Dermis blood vessel endothelial cell (primary cell): ENCODE measurements around the gene PPP1R14C. TPM values are rescaled to one million over a fixed set of nuclear protein-coding genes. Genes with fewer than 3 reads are reported as not detected.
"Not testable (repeated sequence)": the region's sequence is repeated elsewhere in the genome, so short reads cannot be mapped to it uniquely, and the experiment has no call there.

Source experiments
- DNase-seq: peaks from one replicate; pipeline ENCODE4 v3.0.0; 2010
- total RNA-seq: library from RNA; depleted of rRNA; stranded (reverse); fragments of >200 nt; gene quantifications from 2 replicates; pipeline ENCODE4 v1.2.3, GENCODE V29; 2014

Gene PPP1R14C
- total RNA-seq, 1 donor from 2014 or later, result not detected

DNA sequence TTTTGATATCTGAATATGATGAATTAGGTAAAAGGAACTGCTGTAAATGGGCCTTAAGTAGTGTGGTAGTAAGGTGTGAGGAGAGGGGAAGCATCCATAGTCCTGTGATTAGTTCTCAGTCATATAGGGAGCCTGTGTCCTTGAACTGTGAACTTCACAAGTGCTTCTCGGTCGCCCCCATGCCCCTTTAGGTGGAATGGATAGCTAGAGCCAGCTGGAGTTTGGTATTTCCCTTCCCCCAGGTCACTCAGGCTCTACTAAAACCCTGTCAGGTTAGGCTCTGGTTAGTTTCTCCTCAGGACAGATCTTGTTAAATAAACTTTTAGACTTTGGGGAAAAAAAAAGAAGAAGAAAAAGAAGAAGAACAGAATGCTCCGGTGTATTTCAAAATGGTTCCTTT, 82.0 kb downstream of the PPP1R14C start:
- no peak for DNase-seq

- DNase-seq, result no peak
Measured at GRCh38 chr6:150227281-150227680, 84.4 kb downstream of the PPP1R14C start.

DNA sequence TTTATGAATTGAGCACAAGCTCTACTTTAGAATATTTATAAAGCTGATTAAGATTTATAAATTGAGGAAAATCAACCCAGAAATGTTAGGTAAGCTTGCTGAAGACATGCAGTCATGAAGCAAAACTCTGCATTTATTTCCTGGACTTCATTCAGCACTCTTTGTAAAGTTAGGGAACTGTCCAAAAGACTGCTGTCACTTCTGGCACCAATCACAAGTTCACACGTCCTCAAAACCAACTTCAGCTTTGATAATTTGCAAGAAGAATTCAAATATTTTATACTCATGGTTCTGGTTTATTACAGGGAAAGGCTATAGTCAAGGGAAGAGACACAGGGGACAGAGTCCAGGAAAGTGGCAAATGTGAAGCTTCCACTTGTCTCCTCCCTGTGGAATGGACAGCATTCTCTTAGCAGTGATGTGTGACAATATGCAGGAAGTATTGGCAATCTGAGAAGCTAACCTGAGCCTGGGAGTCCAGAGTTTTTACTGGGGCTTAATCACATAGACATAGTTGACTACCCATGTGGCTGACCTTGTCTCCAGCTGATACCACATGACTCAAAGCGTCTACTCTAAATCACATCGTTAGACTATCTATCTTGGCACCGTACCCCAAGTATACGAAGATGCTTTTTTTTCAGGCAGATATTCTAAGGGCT, 85.4 kb downstream of the PPP1R14C start:
- no peak for DNase-seq

GRCh38 chr6:150229436-150230163, 86.8 kb downstream of the PPP1R14C start:
- no peak for DNase-seq

DNA sequence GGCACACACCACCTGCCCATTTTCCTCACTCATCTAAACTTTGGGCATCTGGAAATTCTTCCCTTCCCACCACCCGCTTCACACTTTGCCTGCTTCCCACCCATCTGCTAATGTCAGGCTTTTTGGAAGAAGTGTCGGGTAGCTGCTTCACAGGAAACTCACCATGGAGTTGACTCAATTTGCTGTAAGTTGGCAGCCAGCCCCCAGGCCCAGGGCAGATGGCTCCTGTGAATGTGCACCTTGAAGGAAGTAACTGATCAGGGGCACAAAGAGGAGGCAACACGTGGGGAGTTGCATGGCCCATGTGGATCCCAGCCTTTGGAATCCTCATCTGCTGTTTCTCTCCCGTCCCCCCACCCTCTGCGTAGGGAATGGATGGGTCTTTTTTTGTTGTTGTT, 87.3 kb downstream of the PPP1R14C start:
- DNase-seq, result no peak

GRCh38 chr6:150230832-150231524, 88.1 kb downstream of the PPP1R14C start:
- DNase-seq, result no peak

DNA sequence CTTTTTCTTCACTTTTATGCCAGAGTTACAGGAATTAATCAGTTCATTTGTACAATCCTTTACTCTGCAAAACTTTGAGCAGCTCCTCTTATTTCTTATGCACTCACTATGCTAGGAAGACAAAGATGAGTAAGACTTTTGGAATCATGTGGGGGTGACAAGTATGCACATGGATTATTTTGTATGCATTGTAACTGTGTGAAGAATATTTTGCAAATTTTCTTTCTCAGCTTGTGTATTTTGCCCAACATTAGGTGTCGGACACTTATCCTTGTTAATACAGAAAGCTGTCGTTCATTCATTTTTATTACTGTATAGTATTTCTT, 88.6 kb downstream of the PPP1R14C start:
- DNase-seq, result no peak

- no peak for DNase-seq
Measured at GRCh38 chr6:150233843-150234269, 91.0 kb downstream of the PPP1R14C start.

- no peak for DNase-seq
Measured at GRCh38 chr6:150235218-150235617, 92.4 kb downstream of the PPP1R14C start.

GRCh38 chr6:150236114-150236513, 93.3 kb downstream of the PPP1R14C start:
- DNase-seq, result no peak

DNA sequence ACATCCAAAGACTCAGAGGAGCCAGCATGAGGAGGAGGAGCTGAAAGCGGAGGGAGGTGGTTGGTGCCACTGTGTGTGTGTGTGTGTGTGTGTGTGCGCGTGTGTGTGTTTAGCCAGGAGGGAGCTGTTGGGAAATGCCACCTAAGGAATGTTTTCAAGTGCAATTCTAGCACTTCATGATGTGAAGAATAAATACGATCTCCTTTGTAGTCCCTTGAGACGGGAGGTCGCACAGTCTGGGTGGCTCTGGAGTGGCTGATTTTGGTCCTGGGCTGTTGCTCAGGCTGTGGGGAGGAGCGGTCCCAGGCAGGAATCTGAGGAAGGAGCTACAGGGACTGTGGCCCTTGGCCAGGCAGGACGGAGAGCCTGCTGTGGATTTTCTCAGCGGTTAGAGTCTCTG, 93.7 kb downstream of the PPP1R14C start:
- DNase-seq, result no peak

DNA sequence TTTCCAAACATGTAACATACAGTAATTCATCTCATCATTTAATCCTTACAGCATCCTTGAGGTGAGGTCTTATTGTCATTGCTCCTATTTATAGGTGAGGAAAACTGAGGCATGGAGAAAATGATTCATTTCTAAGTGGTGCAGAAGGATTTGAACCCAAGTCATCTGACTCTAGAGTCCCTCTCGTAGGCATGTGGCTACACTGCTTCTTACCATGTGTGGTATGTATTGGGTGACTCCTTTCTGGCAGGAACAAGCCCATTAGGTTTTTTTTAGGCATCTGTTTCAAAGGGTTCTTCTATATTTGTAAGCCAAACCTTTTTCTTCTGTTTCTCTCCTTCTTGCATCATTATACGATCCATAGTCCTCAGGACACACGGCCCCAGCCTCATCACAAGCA, 94.8 kb downstream of the PPP1R14C start:
- no peak for DNase-seq

- DNase-seq, result peak; percentile 3
Measured at GRCh38 chr6:150238336-150238741, 95.5 kb downstream of the PPP1R14C start.

GRCh38 chr6:150238846-150239407, 96.1 kb downstream of the PPP1R14C start:
- DNase-seq, result no peak

GRCh38 chr6:150241756-150242155, 98.9 kb downstream of the PPP1R14C start:
- DNase-seq, result not testable (repeated sequence)

GRCh38 chr6:150243620-150244314, 100.9 kb downstream of the PPP1R14C start:
- DNase-seq, result no peak

DNA sequence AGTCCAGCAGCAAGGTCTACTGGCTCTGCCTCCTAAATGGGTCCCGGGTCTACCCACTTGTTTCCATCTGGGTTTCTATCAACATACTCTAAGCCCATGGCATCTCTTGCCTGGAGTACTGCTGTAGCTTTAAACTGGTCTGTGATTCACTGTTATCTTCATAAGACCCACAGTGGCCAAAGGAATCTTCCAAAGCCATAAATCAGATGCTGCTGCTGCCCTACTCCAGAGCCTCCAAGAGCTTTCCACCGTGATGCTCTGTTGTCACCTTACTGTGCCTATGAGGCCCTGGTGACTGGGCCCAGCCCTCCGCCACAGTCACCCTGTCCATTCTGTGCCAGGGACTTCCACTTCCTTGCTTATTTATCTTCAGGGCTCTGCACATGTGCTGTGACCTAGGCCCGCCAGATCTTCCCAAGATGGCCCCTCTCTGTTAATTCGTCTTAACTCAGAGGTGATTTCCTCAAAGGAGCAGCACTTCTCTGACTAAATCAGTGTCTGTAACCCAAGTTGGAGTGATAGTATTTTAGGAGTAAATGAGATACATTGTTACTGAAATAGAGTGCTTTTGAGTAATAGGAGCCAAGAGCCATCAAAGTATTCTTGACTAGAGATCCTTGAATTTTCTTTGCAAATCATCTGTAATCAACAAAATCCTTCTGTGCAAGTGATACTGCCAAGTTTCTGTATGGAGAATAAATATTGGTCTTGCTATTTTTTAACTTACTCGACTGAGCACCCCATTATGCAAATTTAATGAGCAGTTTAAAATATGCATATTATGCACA, 102.5 kb downstream of the PPP1R14C start:
- DNase-seq, result no peak

DNA sequence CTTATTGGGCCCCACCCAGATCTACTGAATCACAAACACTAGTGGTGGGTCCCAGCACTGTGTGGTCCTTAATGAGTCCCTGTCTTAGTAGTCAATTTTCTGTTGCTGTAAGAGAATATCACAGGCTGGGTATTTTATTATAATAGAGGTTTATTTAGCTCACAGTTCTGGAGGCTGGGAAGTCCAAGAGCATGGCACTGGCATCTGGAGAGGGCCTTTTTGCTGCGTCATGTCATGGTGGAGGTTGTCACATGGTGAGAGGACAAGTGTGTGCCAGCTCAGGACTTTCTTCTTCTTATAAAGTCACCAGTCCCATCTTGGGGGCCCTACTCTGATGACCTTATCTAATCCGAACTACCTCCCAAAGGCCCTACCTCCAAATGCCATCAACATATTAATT, 105.0 kb downstream of the PPP1R14C start:
- no peak for DNase-seq

DNA sequence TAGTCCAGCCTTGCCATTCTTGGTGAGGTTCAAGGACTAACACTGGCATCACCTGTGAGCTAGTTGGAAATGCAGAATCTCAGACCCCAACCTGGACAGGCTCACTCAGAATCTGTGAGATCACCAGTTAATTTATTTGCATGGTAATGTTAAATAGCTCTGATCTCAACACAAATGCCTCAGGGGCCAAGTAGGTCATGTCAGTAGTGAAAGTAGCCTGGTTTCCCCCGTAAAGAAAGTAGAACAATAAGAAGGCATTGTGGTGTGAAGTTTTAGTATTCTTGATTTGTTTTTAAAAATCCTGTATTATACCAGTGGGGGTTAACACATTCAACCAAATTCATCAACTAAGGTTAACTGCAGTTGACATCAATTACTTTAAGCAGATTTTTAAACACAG, 105.5 kb downstream of the PPP1R14C start:
- no peak for DNase-seq

- no peak for DNase-seq
Measured at GRCh38 chr6:150249261-150249660, 106.4 kb downstream of the PPP1R14C start.

DNA sequence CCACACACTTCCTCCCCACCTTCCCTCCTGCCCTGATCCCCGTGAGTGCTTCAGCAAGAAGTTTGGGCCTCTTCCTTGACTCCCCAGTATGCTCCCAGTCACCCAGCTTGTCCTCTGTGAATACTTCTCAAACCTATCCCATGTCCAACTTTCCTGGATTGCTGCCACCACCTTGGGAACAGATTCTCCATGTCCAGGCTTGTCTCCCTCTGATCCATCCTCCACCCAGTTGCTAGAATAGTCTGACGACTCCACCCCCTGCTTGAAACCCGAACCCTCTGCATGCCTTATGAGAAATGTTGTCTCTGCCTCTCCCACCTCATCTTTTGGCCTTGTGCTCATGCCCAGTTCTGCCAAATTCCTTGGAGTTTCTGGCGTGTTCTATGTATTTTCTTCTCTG, 108.0 kb downstream of the PPP1R14C start:
- DNase-seq, result no peak

GRCh38 chr6:150251566-150252186, 108.8 kb downstream of the PPP1R14C start:
- DNase-seq, result no peak
